HepG2 (cell line): ENCODE data around the gene KIAA1217. TPM values are rescaled to one million over a fixed set of nuclear protein-coding genes. Genes with fewer than 3 reads are reported as not detected.
A peak's percentile ranks its signal among the peaks of the same experiment; 100 is the strongest.

Source experiments
- ELF3 ChIP-seq: IDR thresholded peaks from 2 replicates; pipeline ENCODE4 v1.6.1; 2016; ENCODE audit warnings: missing genetic modification reagents, missing compliant biosample characterization
- FLYWCH1 ChIP-seq: sonication (generic); formaldehyde crosslinking; IDR thresholded peaks from 2 replicates; pipeline ENCODE4 v1.8.1; 2023; ENCODE audit warnings: mild to moderate bottlenecking, missing genetic modification reagents
- HOXA7 ChIP-seq: sonication (generic); formaldehyde crosslinking; IDR thresholded peaks from 2 replicates; pipeline ENCODE4 v1.8.1; 2022; ENCODE audit warnings: mild to moderate bottlenecking, missing genetic modification reagents, moderate library complexity
- KMT2B ChIP-seq: IDR thresholded peaks from 2 replicates; pipeline ENCODE4 v1.6.1; 2016; ENCODE audit warnings: missing genetic modification reagents, missing compliant biosample characterization
- MLXIP ChIP-seq: sonication (generic); formaldehyde crosslinking; IDR thresholded peaks from 2 replicates; pipeline ENCODE4 v1.9.0; 2021; ENCODE audit warnings: missing genetic modification reagents, borderline replicate concordance
- NR2F6 ChIP-seq, 2 experiments: IDR thresholded peaks; 2 replicates each; pipeline ENCODE4 v1.6.1; 2016; ENCODE audit warnings: antibody characterized with exemption in 1 of 2, mild to moderate bottlenecking in 1 of 2
- SRSF1 ChIP-seq: fragments of 200-400 bp; formaldehyde crosslinking; optimal IDR thresholded peaks from 2 replicates; pipeline ENCODE3; 2017; ENCODE audit warnings: mild to moderate bottlenecking, low read depth, low read length, moderate library complexity
- STAG1 ChIP-seq: sonication (generic); formaldehyde crosslinking; IDR thresholded peaks from 2 replicates; pipeline ENCODE4 v1.4.0; 2020; ENCODE audit warnings: missing genetic modification reagents
- TBX2 ChIP-seq: sonication (generic); formaldehyde crosslinking; IDR thresholded peaks from 2 replicates; pipeline ENCODE4 v1.5.0; 2020; ENCODE audit warnings: missing genetic modification reagents, mild to moderate bottlenecking, borderline replicate concordance
- ZBTB14 ChIP-seq: sonication (generic); formaldehyde crosslinking; IDR thresholded peaks from 2 replicates; pipeline ENCODE4 v1.4.0; 2020; ENCODE audit warnings: missing genetic modification reagents
- ZNF17 ChIP-seq: sonication (generic); formaldehyde crosslinking; IDR thresholded peaks from 2 replicates; pipeline ENCODE4 v1.5.0; 2020; ENCODE audit warnings: mild to moderate bottlenecking, missing genetic modification reagents
- ZNF550 ChIP-seq: sonication (generic); formaldehyde crosslinking; IDR thresholded peaks from 2 replicates; pipeline ENCODE4 v1.4.0; 2020; ENCODE audit warnings: mild to moderate bottlenecking, missing genetic modification reagents, borderline replicate concordance
- ZNF652 ChIP-seq: IDR thresholded peaks from 2 replicates; pipeline ENCODE4 v1.6.1; 2016; ENCODE audit warnings: low read depth, borderline replicate concordance
- ZNF678 ChIP-seq: sonication (generic); formaldehyde crosslinking; IDR thresholded peaks from 2 replicates; pipeline ENCODE4 v1.4.0; 2020; ENCODE audit warnings: mild to moderate bottlenecking, missing genetic modification reagents
- ZNF775 ChIP-seq: sonication (generic); formaldehyde crosslinking; IDR thresholded peaks from 2 replicates; pipeline ENCODE4 v1.4.0; 2020; ENCODE audit warnings: missing genetic modification reagents, mild to moderate bottlenecking, moderate library complexity, borderline replicate concordance
- polyA plus RNA-seq, 8 experiments: library from polyadenylated mRNA; depleted of rRNA in 3 of 8; stranded (reverse) in 7 of 8; unstranded in 1 of 8; fragments of >200 nt; fragmentation: Illumina TruSeq in 4 of 8; extraction: Trizol in 4 of 8; gene quantifications; 2 replicates each; pipeline versions ENCODE4 v1.2.1 to v1.2.3, GENCODE V29; 2011 to 2016; ENCODE audit warnings: low read depth in 4 of 8, missing spikeins in 1 of 8, mixed read lengths in 1 of 8; ENCODE audit not compliant: insufficient read depth in 1 of 8
- total RNA-seq, 5 experiments: library from RNA; depleted of rRNA; stranded (reverse); fragments of >200 nt; fragmentation: Illumina TruSeq; extraction: Trizol; gene quantifications; 2 replicates each; pipeline ENCODE4 v1.2.3, GENCODE V29; 2016; ENCODE audit warnings: low read depth in 1 of 5
- TF ChIP-seq, protein P1 (sequence below): sonication (generic); formaldehyde crosslinking; IDR thresholded peaks from 2 replicates; pipeline ENCODE4 v1.4.0; 2020; ENCODE audit warnings: missing genetic modification reagents

The KIAA1217 gene
- total and polyA plus RNA-seq, 2 of the 13 experiments (the other 11 are each of a cell fraction or from before 2014, with no cell fraction given) = 4.6 to 10.9 TPM

GRCh38 chr10:24503461-24504320, 294.8 kb downstream of the KIAA1217 start (continued):
- TF ChIP-seq, protein P1, sequence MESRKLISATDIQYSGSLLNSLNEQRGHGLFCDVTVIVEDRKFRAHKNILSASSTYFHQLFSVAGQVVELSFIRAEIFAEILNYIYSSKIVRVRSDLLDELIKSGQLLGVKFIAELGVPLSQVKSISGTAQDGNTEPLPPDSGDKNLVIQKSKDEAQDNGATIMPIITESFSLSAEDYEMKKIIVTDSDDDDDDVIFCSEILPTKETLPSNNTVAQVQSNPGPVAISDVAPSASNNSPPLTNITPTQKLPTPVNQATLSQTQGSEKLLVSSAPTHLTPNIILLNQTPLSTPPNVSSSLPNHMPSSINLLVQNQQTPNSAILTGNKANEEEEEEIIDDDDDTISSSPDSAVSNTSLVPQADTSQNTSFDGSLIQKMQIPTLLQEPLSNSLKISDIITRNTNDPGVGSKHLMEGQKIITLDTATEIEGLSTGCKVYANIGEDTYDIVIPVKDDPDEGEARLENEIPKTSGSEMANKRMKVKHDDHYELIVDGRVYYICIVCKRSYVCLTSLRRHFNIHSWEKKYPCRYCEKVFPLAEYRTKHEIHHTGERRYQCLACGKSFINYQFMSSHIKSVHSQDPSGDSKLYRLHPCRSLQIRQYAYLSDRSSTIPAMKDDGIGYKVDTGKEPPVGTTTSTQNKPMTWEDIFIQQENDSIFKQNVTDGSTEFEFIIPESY (CRISPR knock-in tag) = 0 out of 2 replicates have a peak, but pooled peaks have one; percentile 22
- TF ChIP-seq SRSF1 (no peak), ZNF775 (no peak), ELF3 (CRISPR knock-in tag) (no peak), FLYWCH1 (CRISPR knock-in tag) (no peak), ZNF17 (CRISPR knock-in tag) (no peak), HOXA7 (CRISPR knock-in tag) (no peak), ZNF652 (CRISPR knock-in tag) (no peak), TBX2 (no peak), ZNF550 (CRISPR knock-in tag) (no peak), KMT2B (CRISPR knock-in tag) (no peak), NR2F6 (IDR thresholded peaks at IDR 0.05) (peak; percentile 83), NR2F6 (CRISPR knock-in tag; IDR thresholded peaks at IDR 0.05) (peak; percentile 82), MLXIP (CRISPR knock-in tag) (no peak), ZBTB14 (CRISPR knock-in tag) (no peak), STAG1 (CRISPR knock-in tag) (peak; percentile 84), ZNF678 (CRISPR knock-in tag) (no peak)
